MM.1S (cell line): ENCODE results near the gene RIOK3.

Experiments used
- CTCF ChIP-seq: fragments of 300-600 bp; sonication (generic); IDR thresholded peaks from 2 replicates; pipeline ENCODE4 v1.5.1; 2016; ENCODE audit warnings: antibody characterized with exemption, low read length, mixed read lengths
- EZH2 ChIP-seq: fragments of 300-600 bp; sonication (generic); optimal IDR thresholded peaks from 2 replicates; pipeline ENCODE3; 2017; ENCODE audit warnings: low read depth, mild to moderate bottlenecking, antibody characterized with exemption, low read length, mixed read lengths
- EZH2phosphoT487 ChIP-seq: fragments of 300-600 bp; sonication (generic); IDR thresholded peaks from 2 replicates; pipeline ENCODE4 v1.6.1; 2018; ENCODE audit warnings: antibody characterized with exemption, low read length

- TF ChIP-seq CTCF (no peak), EZH2 (no peak), EZH2phosphoT487 (no peak)
These were observed 42.8 kb downstream of the RIOK3 start for GRCh38 chr18:23495723-23496440.
